HFFc6 (cell line): ENCODE results near the gene RAB31. TPM values are rescaled to one million over a fixed set of nuclear protein-coding genes. Genes with fewer than 3 reads are reported as not detected.

Experiments
- DNase-seq: peaks from one replicate; pipeline ENCODE4 v3.0.0-alpha.2; 2018
- H3K27ac Mint-ChIP-seq: 2 replicates; pipeline ENCODE4 v1.8.0; 2020; ENCODE audit warnings: mild to moderate bottlenecking, mixed read lengths
- H3K27me3 Mint-ChIP-seq: 2 replicates; pipeline ENCODE4 v1.8.0; 2021; ENCODE audit warnings: mild to moderate bottlenecking, moderate library complexity, mixed read lengths; ENCODE audit not compliant: insufficient read depth
- H3K36me3 Mint-ChIP-seq: 2 replicates; pipeline ENCODE4 v1.8.0; 2021; ENCODE audit warnings: low read depth, mixed read lengths
- H3K4me1 Mint-ChIP-seq: 2 replicates; pipeline ENCODE4 v1.8.0; 2020; ENCODE audit warnings: low read depth, mixed read lengths
- H3K4me3 Mint-ChIP-seq: 2 replicates; pipeline ENCODE4 v1.8.0; 2020; ENCODE audit warnings: mild to moderate bottlenecking, moderate library complexity, mixed read lengths
- H3K9me3 Mint-ChIP-seq: 2 replicates; pipeline ENCODE4 v1.8.0; 2020; ENCODE audit warnings: mild to moderate bottlenecking, mixed read lengths
- CTCF ChIP-seq: fragments of 200-600 bp; sonication (generic); IDR thresholded peaks from 2 replicates; pipeline ENCODE4 v1.5.0; 2021; ENCODE audit warnings: antibody characterized with exemption, mild to moderate bottlenecking
- total RNA-seq, 6 experiments: library from RNA; stranded (reverse); fragmentation: NEBNext Ultra II Directional; extraction: Animal tissue kit (Norgen Biotek cat#: 25700); gene quantifications; 2 replicates in 1 of 6; 3 replicates in 5 of 6; pipeline ENCODE4 v1.2.3, GENCODE V29; 2021

RAB31 gene
- total RNA-seq, 6 experiments from 2014 or later = 29.4 to 47.5 (median 43.5) TPM

GRCh38 chr18:9838144-9838877 lies 130.2 kb downstream of the RAB31 start:
- Mint-ChIP-seq H3K27me3 (peaks cover 1% of the 10 kb centered on the region; the same call in 1 of the 2 replicates), H3K27ac (no peak overlapping the region), H3K36me3 (peaks cover 3% of the 10 kb centered on the region; the same call in 1 of the 2 replicates), H3K4me1 (no peaks in the 10 kb centered on the region), H3K4me3 (no peak overlapping the region), H3K9me3 (no peaks in the 10 kb centered on the region)
- no peak for DNase-seq
- no peak for TF ChIP-seq CTCF

GRCh38 chr18:9839211-9839610 lies 131.1 kb downstream of the RAB31 start:
- no peak for DNase-seq
- no peaks in the 10 kb centered on the region for H3K4me1 Mint-ChIP-seq
- no peak overlapping the region for H3K4me3 Mint-ChIP-seq
- no peaks in the 10 kb centered on the region for H3K9me3 Mint-ChIP-seq
- no peaks in the 10 kb centered on the region for H3K36me3 Mint-ChIP-seq
- TF ChIP-seq CTCF = no peak
- H3K27me3 Mint-ChIP-seq = peaks cover 1% of the 10 kb centered on the region; the same call in 1 of the 2 replicates
- no peak overlapping the region for H3K27ac Mint-ChIP-seq

- DNase-seq = no peak
- H3K4me1 Mint-ChIP-seq = 0 out of 2 replicates have a peak, but pooled peaks cover under 1% of the 10 kb centered on the region
- no peak overlapping the region for H3K4me3 Mint-ChIP-seq
- H3K27ac Mint-ChIP-seq = no peak overlapping the region
- no peaks in the 10 kb centered on the region for H3K9me3 Mint-ChIP-seq
- TF ChIP-seq CTCF = no peak
- no peaks in the 10 kb centered on the region for H3K36me3 Mint-ChIP-seq
- H3K27me3 Mint-ChIP-seq = peaks cover 1% of the 10 kb centered on the region; the same call in 1 of the 2 replicates
Observed at GRCh38 chr18:9839853-9840252, 131.8 kb downstream of the RAB31 start.

- Mint-ChIP-seq H3K27ac (no peak overlapping the region), H3K36me3 (peaks cover 2% of the 10 kb centered on the region; the same call in 1 of the 2 replicates)
Observed at GRCh38 chr18:9841752-9842151, 133.7 kb downstream of the RAB31 start.

GRCh38 chr18:9842448-9842847 lies 134.3 kb downstream of the RAB31 start:
- Mint-ChIP-seq H3K27ac (no peak overlapping the region), H3K4me3 (no peak overlapping the region), H3K4me1 (0 out of 2 replicates have a peak, but pooled peaks cover 7% of the 10 kb centered on the region), H3K9me3 (no peaks in the 10 kb centered on the region), H3K36me3 (peaks cover 7% of the 10 kb centered on the region; the same call in 1 of the 2 replicates), H3K27me3 (no peaks in the 10 kb centered on the region; the same call in 1 of the 2 replicates)
- no peak for TF ChIP-seq CTCF
- DNase-seq = no peak

More at GRCh38 chr18:9841752-9842151, 133.7 kb downstream of the RAB31 start:
- no peak for DNase-seq
- H3K4me3 Mint-ChIP-seq = no peak overlapping the region
- H3K27me3 Mint-ChIP-seq = no peaks in the 10 kb centered on the region; the same call in 1 of the 2 replicates
- no peak for TF ChIP-seq CTCF
- H3K9me3 Mint-ChIP-seq = no peaks in the 10 kb centered on the region
- H3K4me1 Mint-ChIP-seq = 0 out of 2 replicates have a peak, but pooled peaks cover 7% of the 10 kb centered on the region
